GM23338 (cell line): ENCODE results near the gene MYCBPAP. TPM values are rescaled to one million over a fixed set of nuclear protein-coding genes. Genes with fewer than 3 reads are reported as not detected.
A peak's percentile ranks its signal among the peaks of the same experiment; 100 is the strongest.

Experiments used
- ATAC-seq: fragments of 200-7000 bp; cut with Tn5 transposase; 3 replicates; pipeline ENCODE4 v1.9.1; 2020
- DNase-seq: peaks from one replicate; pipeline ENCODE4 v3.0.0-alpha.2; 2015; ENCODE audit warnings: low spot score
- H2AFZ ChIP-seq: fragments of 200-600 bp; sonication (generic); 2 replicates; pipeline ENCODE4 v1.8.0; 2016; ENCODE audit warnings: antibody characterized with exemption, mild to moderate bottlenecking, moderate library complexity
- H3F3A ChIP-seq: fragments of 200-600 bp; sonication (generic); replicated peaks from 2 replicates; pipeline ENCODE4 v1.8.0; 2017; ENCODE audit warnings: antibody characterized with exemption, mixed run types, low read depth
- H3K27ac ChIP-seq: fragments of 200-600 bp; sonication (generic); 2 replicates; pipeline ENCODE4 v1.6.1; 2016; ENCODE audit warnings: low read depth
- H3K27me3 ChIP-seq: fragments of 200-600 bp; sonication (generic); 2 replicates; pipeline ENCODE4 v1.8.0; 2016; ENCODE audit warnings: mild to moderate bottlenecking, mixed run types, moderate library complexity; ENCODE audit not compliant: insufficient read depth
- H3K36me3 ChIP-seq: fragments of 200-600 bp; sonication (generic); 2 replicates; pipeline ENCODE4 v1.8.0; 2016; ENCODE audit warnings: mild to moderate bottlenecking; ENCODE audit not compliant: insufficient read depth
- H3K4me1 ChIP-seq: fragments of 200-600 bp; sonication (generic); 2 replicates; pipeline ENCODE4 v1.8.0; 2016; ENCODE audit warnings: mild to moderate bottlenecking, moderate library complexity; ENCODE audit not compliant: insufficient read depth
- H3K4me2 ChIP-seq: fragments of 200-600 bp; sonication (generic); 2 replicates; pipeline ENCODE4 v1.7.1; 2017; ENCODE audit warnings: mixed run types
- H3K4me3 ChIP-seq: fragments of 200-600 bp; sonication (generic); 2 replicates; pipeline ENCODE4 v1.6.1; 2016; ENCODE audit warnings: mixed run types
- H3K79me2 ChIP-seq: fragments of 200-600 bp; sonication (generic); replicated peaks from 2 replicates; pipeline ENCODE4 v1.8.0; 2017; ENCODE audit warnings: mild to moderate bottlenecking; ENCODE audit not compliant: insufficient read depth
- H3K9me2 ChIP-seq: fragments of 200-600 bp; sonication (generic); 2 replicates; pipeline ENCODE4 v1.8.0; 2017; ENCODE audit not compliant: insufficient read depth
- H4K20me1 ChIP-seq: fragments of 200-600 bp; sonication (generic); replicated peaks from 2 replicates; pipeline ENCODE4 v1.8.0; 2017; ENCODE audit warnings: mild to moderate bottlenecking; ENCODE audit not compliant: insufficient read depth
- H3K27ac Mint-ChIP-seq: 2 replicates; pipeline ENCODE4 v1.8.0; 2020; ENCODE audit warnings: inconsistent platforms, mild to moderate bottlenecking, moderate library complexity, mixed read lengths
- H3K27me3 Mint-ChIP-seq: 3 replicates; pipeline ENCODE4 v1.8.0; 2022; ENCODE audit warnings: low read depth, mild to moderate bottlenecking, moderate library complexity, mixed read lengths, inconsistent platforms; ENCODE audit not compliant: insufficient read depth, poor library complexity
- H3K36me3 Mint-ChIP-seq: 3 replicates; pipeline ENCODE4 v1.8.0; 2021; ENCODE audit warnings: low read depth, mild to moderate bottlenecking, inconsistent platforms, moderate library complexity, mixed read lengths
- H3K4me1 Mint-ChIP-seq: 3 replicates; pipeline ENCODE4 v1.8.0; 2020; ENCODE audit warnings: mild to moderate bottlenecking, inconsistent platforms, mixed read lengths
- H3K4me3 Mint-ChIP-seq: 3 replicates; pipeline ENCODE4 v1.8.0; 2021; ENCODE audit warnings: moderate library complexity, mild to moderate bottlenecking, inconsistent platforms, mixed read lengths
- H3K9me3 Mint-ChIP-seq: 3 replicates; pipeline ENCODE4 v1.8.0; 2020; ENCODE audit warnings: moderate library complexity, mild to moderate bottlenecking, inconsistent platforms, mixed read lengths
- CREB1 ChIP-seq: fragments of 250-450 bp; sonication (Bioruptor Pico); IDR thresholded peaks from 2 replicates; pipeline ENCODE4 v1.5.0; 2020; ENCODE audit warnings: low read depth, mild to moderate bottlenecking, moderate library complexity
- CTCF ChIP-seq, 2 experiments: fragments of 200-600 bp in 1 of 2; sonication (generic) in 1 of 2; conservative IDR thresholded peaks; 2 replicates each; pipeline versions ENCODE4 v1.5.1 to v1.6.1; 2016 to 2017; ENCODE audit warnings: antibody characterized with exemption in 2 of 2, low read depth in 2 of 2, mild to moderate bottlenecking in 2 of 2, moderate library complexity in 1 of 2
- ETS1 ChIP-seq: IDR thresholded peaks from 2 replicates; pipeline ENCODE4 v1.6.1; 2016; ENCODE audit warnings: antibody characterized with exemption
- EZH2 ChIP-seq: fragments of 200-600 bp; sonication (generic); IDR thresholded peaks from one replicate; pipeline ENCODE4 v1.8.0; 2017; ENCODE audit warnings: antibody characterized with exemption, mild to moderate bottlenecking, low read depth; ENCODE audit not compliant: unreplicated experiment
- JUNB ChIP-seq: IDR thresholded peaks from one replicate; pipeline ENCODE4 v1.6.1; 2016; ENCODE audit warnings: antibody characterized with exemption; ENCODE audit not compliant: unreplicated experiment
- NANOG ChIP-seq: IDR thresholded peaks from 2 replicates; pipeline ENCODE4 v1.6.1; 2016; ENCODE audit warnings: antibody characterized with exemption, borderline replicate concordance
- POLR2AphosphoS5 ChIP-seq: IDR thresholded peaks from 2 replicates; pipeline ENCODE4 v1.6.1; 2016; ENCODE audit warnings: antibody characterized with exemption, low read depth
- STAT1 ChIP-seq: IDR thresholded peaks from one replicate; pipeline ENCODE4 v1.6.1; 2016; ENCODE audit warnings: antibody characterized with exemption; ENCODE audit not compliant: unreplicated experiment
- ZNF114 ChIP-seq: fragments of 250-450 bp; sonication (Bioruptor Pico); IDR thresholded peaks from 2 replicates; pipeline ENCODE4 v1.5.0; 2020; ENCODE audit warnings: mild to moderate bottlenecking, moderate library complexity
- ZNF331 ChIP-seq: fragments of 250-450 bp; sonication (Bioruptor Pico); IDR thresholded peaks from 2 replicates; pipeline ENCODE4 v1.5.0; 2020; ENCODE audit warnings: low read depth, mild to moderate bottlenecking, moderate library complexity
- long read RNA-seq: library from polyadenylated mRNA; unstranded; transcript quantifications from one replicate; pipeline ENCODE4 v2.0.0, GENCODE V29; 2020; ENCODE audit not compliant: unreplicated experiment
- polyA plus RNA-seq: library from polyadenylated mRNA; unstranded; fragments of >200 nt; fragmentation: Nextera tagmentation; extraction: Ambion mirVana; gene quantifications from 2 replicates; pipeline ENCODE4 v1.2.1, GENCODE V29; 2016
- total RNA-seq: library from RNA; depleted of rRNA; stranded (reverse); fragments of >200 nt; shearing (Covaris generic); gene quantifications from 2 replicates; pipeline ENCODE4 v1.2.3, GENCODE V29; 2014; rRNA removed

The MYCBPAP gene
- total RNA-seq (0.63 and 4.6 TPM in 2 replicates), polyA plus RNA-seq (1.7 and 1.8 TPM in 2 replicates)
- long read RNA-seq, partial matches to known transcripts, result 0 of 1 reads
- long read RNA-seq, other reads (novel, unspliced or antisense), result 1 of 1 reads

DNA sequence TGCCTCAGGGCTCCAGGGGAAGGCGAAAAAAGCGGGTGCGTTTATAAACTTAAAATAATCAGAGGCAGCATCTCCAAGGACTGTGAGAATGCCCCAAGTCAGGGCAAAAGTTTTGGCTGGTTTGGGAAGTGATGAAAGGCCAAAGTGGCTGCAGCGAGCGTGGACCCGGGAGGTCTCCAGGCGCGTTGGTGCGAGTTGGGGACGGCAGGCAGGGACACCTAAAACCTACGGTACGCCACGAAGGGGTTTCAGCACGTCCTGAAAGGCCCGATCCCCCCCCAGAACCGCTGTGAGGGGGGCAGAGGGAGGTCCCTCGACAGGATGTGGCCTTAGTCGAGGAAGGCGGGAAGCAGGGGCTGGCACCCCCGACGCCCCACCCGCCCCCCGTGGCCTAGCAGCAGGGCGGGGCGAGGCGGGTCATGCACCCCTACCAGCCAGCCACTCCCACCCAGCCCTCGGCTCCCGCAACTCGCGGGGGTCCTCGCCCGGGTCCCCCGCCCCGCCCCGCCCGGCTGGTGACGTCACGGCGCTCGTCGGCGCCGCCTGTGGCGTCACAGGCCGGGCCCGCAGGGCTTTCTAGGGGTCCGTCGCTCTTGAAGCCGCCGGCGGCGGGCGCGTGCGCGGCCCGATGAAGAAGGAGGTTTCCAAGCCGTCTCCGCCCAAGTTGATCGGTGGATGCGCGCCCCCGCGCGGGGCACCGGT lies at the start of gene MYCBPAP:
Gene MYCBPAP, plus strand, starts transcription at position 569 of the 702 bp plus-strand sequence. CDS start 236 bp downstream, outside the sequence.
- ATAC-seq (peak; percentile 84), DNase-seq (peak; percentile 91)
- H3F3A ChIP-seq, result peaks cover 6% of the 10 kb centered on the region; the same call in 1 of the 2 replicates
- H3K9me2 ChIP-seq, result no peaks in the 10 kb centered on the region
- H3K4me3 ChIP-seq, result peak within 1 kb of the TSS; percentile 92
- peak within 1 kb of the TSS; percentile 98 for H2AFZ ChIP-seq
- H3K27ac ChIP-seq, result peak within 1 kb of the TSS; percentile 55; the same call in 1 of the 2 replicates
- no peaks in the 10 kb centered on the region for H4K20me1 ChIP-seq
- peaks cover 37% of the 10 kb centered on the region for H3K4me1 Mint-ChIP-seq
- peak; percentile 99 for TF ChIP-seq CREB1 (CRISPR knock-in tag)
- TF ChIP-seq CTCF (conservative IDR thresholded peaks at IDR 0.05; ENCODE audit: low read depth in 2 of 2), result peak in 1 of 2 experiments; percentile 29; a peak in 1 of 4 replicates
- no peak; the same call in 1 of the 2 replicates for TF ChIP-seq ETS1
- TF ChIP-seq POLR2AphosphoS5, result peak; percentile 61
- no peak for TF ChIP-seq NANOG
- no peaks in the 10 kb centered on the region; the same call in 1 of the 2 replicates for H3K27me3 ChIP-seq
- H3K9me3 Mint-ChIP-seq, result no peaks in the 10 kb centered on the region
- no peaks in the 10 kb centered on the region for H3K79me2 ChIP-seq
- peak within 1 kb of the TSS; percentile 96 for H3K4me2 ChIP-seq
- H3K36me3 ChIP-seq, result no peaks in the 10 kb centered on the region
- peaks cover 16% of the 10 kb centered on the region; the same call in 1 of the 2 replicates for H3K4me1 ChIP-seq
- H3K4me3 Mint-ChIP-seq, result peak within 1 kb of the TSS; percentile 86
- H3K36me3 Mint-ChIP-seq, result peaks cover 2% of the 10 kb centered on the region; the same call in 1 of the 3 replicates
- peaks cover 17% of the 10 kb centered on the region for H3K27me3 Mint-ChIP-seq
- peak within 1 kb of the TSS; percentile 92 for H3K27ac Mint-ChIP-seq

DNA sequence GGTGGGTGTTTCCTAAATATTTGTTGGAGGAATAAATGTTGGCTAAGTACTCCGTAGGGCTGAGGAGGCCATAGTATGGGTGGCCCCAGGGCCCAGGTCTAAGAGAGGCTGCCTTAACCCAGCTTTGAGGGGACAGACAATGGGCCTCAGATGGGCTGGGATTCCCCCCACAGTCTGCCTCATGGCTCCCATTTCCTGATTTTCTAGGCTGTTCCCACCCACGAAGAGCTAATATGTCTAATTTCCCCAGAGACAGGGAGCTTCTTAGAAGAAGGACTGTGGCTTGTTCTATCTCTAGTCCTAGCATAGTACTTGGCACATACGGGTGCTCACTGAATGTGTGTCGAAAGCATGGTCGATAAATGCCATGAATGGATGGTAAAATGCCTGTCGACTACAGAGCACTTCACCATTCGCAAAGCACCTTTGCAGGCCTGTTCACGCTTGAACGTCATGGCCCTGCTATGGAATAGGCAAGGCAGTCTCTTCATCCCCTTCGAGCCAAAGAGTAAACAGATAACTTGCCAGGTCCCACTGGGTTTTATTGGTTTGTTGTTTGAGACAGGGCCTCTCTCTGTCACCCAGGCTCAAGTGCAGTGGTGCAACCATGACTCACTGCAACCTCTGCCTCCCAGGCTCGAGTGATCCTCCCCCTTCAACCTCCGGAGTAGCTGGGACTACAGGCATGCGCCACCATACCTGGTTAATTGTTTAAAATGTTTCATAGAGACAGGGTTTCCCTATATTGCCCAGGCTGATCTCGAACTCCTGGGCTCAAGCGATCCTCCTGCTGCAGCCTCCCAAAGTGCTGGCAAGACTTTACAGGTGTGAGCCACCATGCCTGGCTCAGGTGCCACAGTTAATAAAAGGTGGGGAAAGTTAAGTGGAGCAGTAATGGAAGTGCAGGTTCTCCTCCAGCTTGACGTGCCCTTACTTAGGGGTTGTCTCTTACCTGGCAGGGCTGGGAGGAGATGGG lies 49.2 kb upstream of the MYCBPAP start:
- Mint-ChIP-seq H3K4me1 (no peaks in the 10 kb centered on the region), H3K27me3 (no peaks in the 10 kb centered on the region)
- no peak overlapping the region for H3K27ac ChIP-seq
- no peak for TF ChIP-seq CTCF (conservative IDR thresholded peaks at IDR 0.05; ENCODE audit: low read depth in 2 of 2)
- TF ChIP-seq EZH2, result no peak
- TF ChIP-seq POLR2AphosphoS5, result no peak
- TF ChIP-seq ETS1, result no peak
- no peak for TF ChIP-seq ZNF331 (CRISPR knock-in tag)
- TF ChIP-seq NANOG, result no peak
- no peak for TF ChIP-seq STAT1
- no peak for TF ChIP-seq JUNB
- TF ChIP-seq ZNF114 (CRISPR knock-in tag), result no peak

More for the DNA sequence above, 49.2 kb upstream of the MYCBPAP start:
- no peaks in the 10 kb centered on the region for H4K20me1 ChIP-seq
- no peaks in the 10 kb centered on the region for H3K9me2 ChIP-seq
- H2AFZ ChIP-seq, result no peak overlapping the region
- Mint-ChIP-seq H3K27ac (no peak overlapping the region), H3K4me3 (no peak overlapping the region), H3K36me3 (no peaks in the 10 kb centered on the region), H3K9me3 (no peaks in the 10 kb centered on the region)
- H3F3A ChIP-seq, result no peaks in the 10 kb centered on the region
- ATAC-seq (no peak), DNase-seq (no peak)
- H3K79me2 ChIP-seq, result no peaks in the 10 kb centered on the region
- H3K4me3 ChIP-seq, result no peak overlapping the region
- H3K4me2 ChIP-seq, result no peak overlapping the region
- no peaks in the 10 kb centered on the region for H3K36me3 ChIP-seq
- H3K27me3 ChIP-seq, result no peaks in the 10 kb centered on the region
- H3K4me1 ChIP-seq, result no peaks in the 10 kb centered on the region
